H1 (cell line): ENCODE data around the gene ATPAF2. TPM values are rescaled to one million over a fixed set of nuclear protein-coding genes. Genes with fewer than 3 reads are reported as not detected.

Experiments used
- POLR2AphosphoS5 ChIP-seq: IDR thresholded peaks from 2 replicates; pipeline ENCODE4 v1.6.1; 2011; ENCODE audit warnings: low read depth, low read length
- RNF2 ChIP-seq: fragments of 200-900, 300-1000 bp; sonication (generic); IDR thresholded peaks from 2 replicates; pipeline ENCODE4 v1.7.1; 2016; ENCODE audit warnings: borderline replicate concordance, low read depth, mild to moderate bottlenecking, antibody characterized with exemption, low read length; ENCODE audit not compliant: poor library complexity, severe bottlenecking; ENCODE audit errors: missing control alignments
- RXRA ChIP-seq: IDR thresholded peaks from 2 replicates; pipeline ENCODE4 v1.6.1; 2011; ENCODE audit warnings: low read depth, mild to moderate bottlenecking, low read length, moderate library complexity; ENCODE audit not compliant: insufficient read depth
- YY1 ChIP-seq: IDR thresholded peaks from 2 replicates; pipeline ENCODE4 v1.6.1; 2011; ENCODE audit warnings: low read depth, mild to moderate bottlenecking, low read length
- polyA plus RNA-seq, 7 experiments: library from polyadenylated mRNA; depleted of rRNA in 3 of 7; stranded (reverse) in 5 of 7; unstranded in 2 of 7; fragments of >200 nt in 5 of 7; fragments of 200-250 nt in 2 of 7; gene quantifications; 1 replicate in 5 of 7; 2 replicates in 1 of 7; 4 replicates in 1 of 7; pipeline versions ENCODE4 v1.2.1 to v1.2.3, GENCODE V29; 2011 to 2013; ENCODE audit warnings: missing spikeins in 2 of 7, mixed read lengths in 2 of 7
- total RNA-seq: library from RNA; stranded (reverse); fragmentation: NEBNext Ultra II Directional; extraction: Animal tissue kit (Norgen Biotek cat#: 25700); gene quantifications from 2 replicates; pipeline ENCODE4 v1.2.1, GENCODE V29; 2021
- TF ChIP-seq, protein P1 (sequence below): IDR thresholded peaks from 2 replicates; pipeline ENCODE4 v1.6.1; 2011; ENCODE audit warnings: low read depth, mild to moderate bottlenecking, low read length; ENCODE audit not compliant: insufficient read depth

The ATPAF2 gene
- total and polyA plus RNA-seq, 2 of the 8 experiments (the other 6 are each of a cell fraction or from before 2014, with no cell fraction given), result 19.6 to 22.9 TPM

DNA sequence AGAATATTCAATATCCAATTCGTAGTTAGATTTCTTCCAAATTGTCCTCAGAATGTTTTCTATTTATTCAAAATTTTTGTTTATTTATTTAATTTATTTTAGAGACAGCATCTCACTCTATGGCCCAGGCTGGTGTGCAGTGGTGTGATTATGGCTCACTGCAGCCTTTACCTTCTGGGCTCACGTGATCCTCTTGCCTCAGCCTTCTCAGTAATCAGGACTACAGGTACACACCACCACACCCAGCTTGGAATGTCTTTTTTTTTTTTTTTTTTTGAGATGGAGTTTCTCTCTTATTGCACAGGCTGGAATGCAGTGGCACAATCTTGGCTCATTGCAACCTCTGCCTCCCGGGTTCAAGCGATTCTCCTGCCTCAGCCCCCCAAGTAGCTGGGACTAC lies 45.3 kb upstream of the ATPAF2 start (continued):
- TF ChIP-seq RNF2, result no peak
- TF ChIP-seq POLR2AphosphoS5, result no peak
- TF ChIP-seq RXRA, result no peak
- TF ChIP-seq, protein P1, sequence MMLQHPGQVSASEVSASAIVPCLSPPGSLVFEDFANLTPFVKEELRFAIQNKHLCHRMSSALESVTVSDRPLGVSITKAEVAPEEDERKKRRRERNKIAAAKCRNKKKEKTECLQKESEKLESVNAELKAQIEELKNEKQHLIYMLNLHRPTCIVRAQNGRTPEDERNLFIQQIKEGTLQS, result no peak
- no peak for TF ChIP-seq YY1
- TF ChIP-seq, all 59 proteins: peak for 0
